Uterus (tissue), 2 donors: Measurements from ENCODE around the gene DHRS12.

Experiments used
- POLR2A ChIP-seq, 2 donors: fragments of 450-650 bp; IDR thresholded peaks; one replicate each; pipeline ENCODE4 v1.6.1; 2016; ENCODE audit warnings: antibody characterized with exemption in 2 of 2, mild to moderate bottlenecking in 1 of 2, moderate library complexity in 1 of 2
- TF ChIP-seq, protein P1 (sequence below), 4 experiments: fragments of 200-600 bp in 2 of 4; fragments of 450-650 bp in 2 of 4; sonication (generic) in 2 of 4; IDR thresholded peaks; one replicate each; pipeline ENCODE4 v1.5.1; 2016 to 2019; ENCODE audit warnings: antibody characterized with exemption in 4 of 4, mild to moderate bottlenecking in 2 of 4, moderate library complexity in 1 of 4

DNA sequence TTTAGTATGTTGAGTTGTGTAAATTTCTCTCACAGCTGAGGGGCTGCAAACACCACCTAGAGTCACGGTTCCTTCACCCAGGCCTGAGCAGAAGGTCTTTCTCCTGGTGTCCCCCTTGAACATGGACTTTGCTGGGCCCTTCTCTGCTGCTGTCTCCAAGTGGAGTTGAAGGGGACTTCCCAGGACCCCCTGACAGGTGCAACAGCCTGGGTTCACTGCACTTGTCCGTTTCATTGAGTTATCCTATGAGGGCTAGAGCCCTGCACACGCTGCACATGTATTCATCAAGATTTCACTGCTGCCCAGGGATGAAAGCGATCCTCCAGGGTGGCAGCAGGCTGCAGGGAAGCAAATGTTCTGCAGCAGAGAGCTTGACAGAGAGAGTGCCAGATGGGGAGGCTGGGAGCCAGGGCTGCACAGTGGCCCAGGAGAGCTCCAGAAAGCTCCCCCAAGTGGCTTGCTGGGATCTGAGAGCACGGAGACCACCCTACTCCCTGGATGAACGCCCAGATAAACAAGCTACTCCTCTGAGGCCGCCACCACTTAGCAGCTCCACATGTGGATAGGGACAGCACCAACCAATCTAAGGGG lies 30.7 kb upstream of the DHRS12 start:
- TF ChIP-seq POLR2A (IDR thresholded peaks at IDR 0.05) = no peak
- TF ChIP-seq, protein P1, sequence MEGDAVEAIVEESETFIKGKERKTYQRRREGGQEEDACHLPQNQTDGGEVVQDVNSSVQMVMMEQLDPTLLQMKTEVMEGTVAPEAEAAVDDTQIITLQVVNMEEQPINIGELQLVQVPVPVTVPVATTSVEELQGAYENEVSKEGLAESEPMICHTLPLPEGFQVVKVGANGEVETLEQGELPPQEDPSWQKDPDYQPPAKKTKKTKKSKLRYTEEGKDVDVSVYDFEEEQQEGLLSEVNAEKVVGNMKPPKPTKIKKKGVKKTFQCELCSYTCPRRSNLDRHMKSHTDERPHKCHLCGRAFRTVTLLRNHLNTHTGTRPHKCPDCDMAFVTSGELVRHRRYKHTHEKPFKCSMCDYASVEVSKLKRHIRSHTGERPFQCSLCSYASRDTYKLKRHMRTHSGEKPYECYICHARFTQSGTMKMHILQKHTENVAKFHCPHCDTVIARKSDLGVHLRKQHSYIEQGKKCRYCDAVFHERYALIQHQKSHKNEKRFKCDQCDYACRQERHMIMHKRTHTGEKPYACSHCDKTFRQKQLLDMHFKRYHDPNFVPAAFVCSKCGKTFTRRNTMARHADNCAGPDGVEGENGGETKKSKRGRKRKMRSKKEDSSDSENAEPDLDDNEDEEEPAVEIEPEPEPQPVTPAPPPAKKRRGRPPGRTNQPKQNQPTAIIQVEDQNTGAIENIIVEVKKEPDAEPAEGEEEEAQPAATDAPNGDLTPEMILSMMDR (IDR thresholded peaks at IDR 0.05) = no peak
